ENCODE results near the gene TCHH. TPM values are rescaled to one million over a fixed set of nuclear protein-coding genes. Genes with fewer than 3 reads are reported as not detected.

Gene TCHH
- total RNA-seq, 1 experiment from 2014 or later, result 0.24 TPM

- H3K4me3 ChIP-seq (ENCODE audit: low read depth, low read length, poor library complexity, severe bottlenecking), result no peak overlapping the region
- ChIA-PET CTCF (no interaction called here), POLR2A (ENCODE audit: low non-redundant PET) (no interaction called here)
- H3K9me3 ChIP-seq (ENCODE audit: low read depth, low read length, poor library complexity, severe bottlenecking), result no peaks in the 10 kb centered on the region
- no TSS peak for BruUV-seq (replicated peaks)
- H3K27ac ChIP-seq (ENCODE audit: low read depth, low read length, poor library complexity, severe bottlenecking), result no peak overlapping the region
- no peaks in the 10 kb centered on the region for H3K36me3 ChIP-seq (ENCODE audit: insufficient read depth, low read length, poor library complexity, severe bottlenecking)
- H3K27me3 ChIP-seq (replicated peaks; ENCODE audit: insufficient read depth, low read depth, low read length, poor library complexity), result peaks cover 17% of the 10 kb centered on the region
- TF ChIP-seq CTCF (conservative IDR thresholded peaks at IDR 0.05; ENCODE audit: low read depth, low read length) (no peak), EZH2 (IDR thresholded peaks at IDR 0.05; ENCODE audit: borderline replicate concordance, low read depth, low read length, poor library complexity, severe bottlenecking) (no peak)
- H3K4me1 ChIP-seq (ENCODE audit: insufficient read depth, low read length, poor library complexity, severe bottlenecking), result no peaks in the 10 kb centered on the region
- intact Hi-C loops (cut with micrococcal nuclease; ENCODE audit: unreplicated experiment), result no loop called here
- no peak for DNase-seq (ENCODE audit: low spot score)
Measured at GRCh38 chr1:152160576-152160975, 45.3 kb upstream of the TCHH start.

DNA sequence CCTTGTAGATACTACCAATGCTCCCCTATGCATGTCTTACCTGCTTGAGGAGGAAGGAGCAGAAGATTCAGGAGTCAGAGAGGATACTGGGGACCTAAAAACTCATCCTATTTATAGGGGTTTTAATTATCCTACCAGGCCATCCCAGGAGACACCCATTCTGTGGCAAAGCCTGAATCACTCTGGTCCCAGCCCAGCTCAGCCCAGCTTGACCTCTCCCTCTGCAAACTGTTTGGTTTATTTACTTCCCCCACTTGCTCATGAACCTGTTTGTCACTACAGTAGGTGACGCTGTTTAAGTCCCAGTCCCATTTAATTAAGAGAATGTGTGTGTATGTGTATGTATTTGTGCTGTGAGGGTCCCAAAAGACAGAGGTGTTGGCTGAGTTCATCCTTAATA, 43.9 kb upstream of the TCHH start, which contains the start of gene RPTN:
RPTN (minus strand) TSS at position 85 of the 400 bp plus-strand sequence. CDS start 1,339 bp downstream, outside the sequence.
- DNase-seq (ENCODE audit: low spot score), result no peak
- intact Hi-C loops (cut with micrococcal nuclease; ENCODE audit: unreplicated experiment), result no loop called here
- ChIA-PET CTCF (no interaction called here), POLR2A (ENCODE audit: low non-redundant PET) (no interaction called here)
- H3K4me1 ChIP-seq (ENCODE audit: insufficient read depth, low read length, poor library complexity, severe bottlenecking), result no peaks in the 10 kb centered on the region
- no peak within 1 kb of the TSS for H3K27ac ChIP-seq (ENCODE audit: low read depth, low read length, poor library complexity, severe bottlenecking)
- peaks cover 10% of the 10 kb centered on the region for H3K27me3 ChIP-seq (replicated peaks; ENCODE audit: insufficient read depth, low read depth, low read length, poor library complexity)
- TF ChIP-seq CTCF (conservative IDR thresholded peaks at IDR 0.05; ENCODE audit: low read depth, low read length) (no peak), EZH2 (IDR thresholded peaks at IDR 0.05; ENCODE audit: borderline replicate concordance, low read depth, low read length, poor library complexity, severe bottlenecking) (no peak)
- H3K4me3 ChIP-seq (ENCODE audit: low read depth, low read length, poor library complexity, severe bottlenecking), result no peak within 1 kb of the TSS
- no TSS peak for BruUV-seq (replicated peaks)
- no peaks in the 10 kb centered on the region for H3K9me3 ChIP-seq (ENCODE audit: low read depth, low read length, poor library complexity, severe bottlenecking)
- H3K36me3 ChIP-seq (ENCODE audit: insufficient read depth, low read length, poor library complexity, severe bottlenecking), result no peaks in the 10 kb centered on the region

DNA sequence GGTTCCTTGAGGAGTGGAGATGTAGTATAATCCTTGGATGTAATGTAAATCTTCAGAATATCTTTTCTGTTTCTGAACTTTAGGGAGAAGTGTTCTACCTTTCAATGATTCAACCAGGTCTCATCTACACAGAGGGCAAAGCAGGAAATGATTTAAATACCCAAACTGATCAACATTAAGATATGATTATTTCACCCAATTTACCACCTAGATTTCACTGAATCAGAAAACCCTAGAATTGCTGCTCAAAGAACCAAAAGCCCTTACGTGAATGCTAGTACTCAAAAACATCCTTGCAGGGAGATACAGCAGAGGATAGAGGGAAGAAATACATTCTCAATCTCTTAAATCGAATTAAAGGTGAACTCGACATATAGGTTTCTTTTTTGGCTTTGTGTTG, 38.8 kb upstream of the TCHH start:
- no TSS peak for BruUV-seq (replicated peaks)
- intact Hi-C loops (cut with micrococcal nuclease; ENCODE audit: unreplicated experiment), result no loop called here
- H3K36me3 ChIP-seq (ENCODE audit: insufficient read depth, low read length, poor library complexity, severe bottlenecking), result no peaks in the 10 kb centered on the region
- TF ChIP-seq CTCF (conservative IDR thresholded peaks at IDR 0.05; ENCODE audit: low read depth, low read length) (no peak), EZH2 (IDR thresholded peaks at IDR 0.05; ENCODE audit: borderline replicate concordance, low read depth, low read length, poor library complexity, severe bottlenecking) (no peak)
- no peak for DNase-seq (ENCODE audit: low spot score)
- H3K4me3 ChIP-seq (ENCODE audit: low read depth, low read length, poor library complexity, severe bottlenecking), result no peak overlapping the region
- no peaks in the 10 kb centered on the region for H3K4me1 ChIP-seq (ENCODE audit: insufficient read depth, low read length, poor library complexity, severe bottlenecking)
- CTCF ChIA-PET, result no interaction called here
- no peak overlapping the region for H3K27ac ChIP-seq (ENCODE audit: low read depth, low read length, poor library complexity, severe bottlenecking)
- no peaks in the 10 kb centered on the region for H3K9me3 ChIP-seq (ENCODE audit: low read depth, low read length, poor library complexity, severe bottlenecking)
- peaks cover 18% of the 10 kb centered on the region for H3K27me3 ChIP-seq (replicated peaks; ENCODE audit: insufficient read depth, low read depth, low read length, poor library complexity)
- POLR2A ChIA-PET (ENCODE audit: low non-redundant PET), result no interaction called here

All from A673 (cell line).